ENCODE data around the gene ABR. TPM values are rescaled to one million over a fixed set of nuclear protein-coding genes. Genes with fewer than 3 reads are reported as not detected.
A peak's percentile ranks its signal among the peaks of the same experiment; 100 is the strongest.

ABR gene
- total and polyA plus RNA-seq, 12 donors, result 5.3 to 152 (median 105) TPM

- peaks cover 0 to 48% of the 10 kb centered on the region in 2 donors for H3K36me3 ChIP-seq (replicated peaks in 1 of 2)
- H3K27me3 ChIP-seq, result no peaks in the 10 kb centered on the region
- intact Hi-C loops (cut with DNase I), result loop anchor here (5.0 to 10.0 kb wide), 2 partner anchors 52 to 264 kb away; no protein-coding TSS in a partner anchor
- H3K9me3 ChIP-seq (replicated peaks in 1 of 3), result no peaks in the 10 kb centered on the region
- H3K27ac ChIP-seq, result no peak overlapping the region
- H3K4me3 ChIP-seq, result no peak overlapping the region
- no peak for DNase-seq
- 94 to 97% (median 94%) methylated on average over 12 of the region's 12 CpGs for WGBS, 4 donors
- no peaks in the 10 kb centered on the region for H3K4me1 ChIP-seq (replicated peaks in 1 of 2)
- TF ChIP-seq CTCF (IDR thresholded peaks at IDR 0.05) (no peak), POLR2A (IDR thresholded peaks at IDR 0.05) (no peak)
Measured at GRCh38 chr17:1059131-1059795, 120.5 kb downstream of the ABR start.

GRCh38 chr17:1058423-1059130, 121.2 kb downstream of the ABR start:
- Histone ChIP-seq H3K27ac (no peak overlapping the region), H3K27me3 (no peaks in the 10 kb centered on the region), H3K4me1 (replicated peaks in 1 of 2) (no peaks in the 10 kb centered on the region), H3K36me3 (replicated peaks in 1 of 2) (peaks cover 0 to 55% of the 10 kb centered on the region in 2 donors), H3K9me3 (replicated peaks in 1 of 3) (no peaks in the 10 kb centered on the region), H3K4me3 (no peak overlapping the region)
- DNase-seq, result peak; percentile 54 to 76 (median 67)
- WGBS, 4 donors, result 83 to 88% (median 85%) methylated on average over 14 to 18 of the region's 18 CpGs
- intact Hi-C loops (cut with DNase I), result loop anchor here (5.0 to 10.0 kb wide), 2 partner anchors 51 to 264 kb away; no protein-coding TSS in a partner anchor
- TF ChIP-seq CTCF (IDR thresholded peaks at IDR 0.05) (peak; percentile 17 to 49 (median 23)), POLR2A (IDR thresholded peaks at IDR 0.05) (no peak)

- intact Hi-C loops (cut with DNase I), result loop anchor here (5.0 to 10.0 kb wide), 2 partner anchors 49 to 262 kb away; no protein-coding TSS in a partner anchor
- no peak for DNase-seq
- H3K36me3 ChIP-seq (replicated peaks in 1 of 2), result peaks cover 0 to 55% of the 10 kb centered on the region in 2 donors
Measured at GRCh38 chr17:1056761-1057160, 123.0 kb downstream of the ABR start.

More at GRCh38 chr17:1056761-1057160, 123.0 kb downstream of the ABR start:
- H3K27ac ChIP-seq, result no peak overlapping the region
- no peak overlapping the region for H3K4me3 ChIP-seq
- H3K27me3 ChIP-seq, result no peaks in the 10 kb centered on the region
- H3K9me3 ChIP-seq (replicated peaks in 1 of 3), result no peaks in the 10 kb centered on the region
- 80 to 91% (median 84%) methylated on average over 9 to 10 of the region's 10 CpGs for WGBS, 4 donors
- TF ChIP-seq CTCF (IDR thresholded peaks at IDR 0.05) (no peak), POLR2A (IDR thresholded peaks at IDR 0.05) (no peak)
- H3K4me1 ChIP-seq (replicated peaks in 1 of 2), result no peaks in the 10 kb centered on the region

Measured in adrenal gland (tissue), 12 donors.